Progenitor cell of endocrine pancreas (in vitro differentiated cells): Measurements from ENCODE around the gene SH3BGRL3. TPM values are rescaled to one million over a fixed set of nuclear protein-coding genes. Genes with fewer than 3 reads are reported as not detected.

ENCODE experiments used
- DNase-seq: peaks from one replicate; pipeline ENCODE4 v3.0.0; 2021; ENCODE audit warnings: low spot score; ENCODE audit not compliant: unreplicated experiment
- H3K27ac Mint-ChIP-seq: 2 replicates; pipeline ENCODE4 v1.8.0; 2021; ENCODE audit warnings: mild to moderate bottlenecking, moderate library complexity, mixed read lengths
- H3K27me3 Mint-ChIP-seq: 2 replicates; pipeline ENCODE4 v1.8.0; 2021; ENCODE audit warnings: mixed read lengths
- H3K36me3 Mint-ChIP-seq: 2 replicates; pipeline ENCODE4 v1.8.0; 2022; ENCODE audit warnings: mixed read lengths; ENCODE audit not compliant: insufficient read depth
- H3K4me1 Mint-ChIP-seq: 2 replicates; pipeline ENCODE4 v1.8.0; 2021; ENCODE audit warnings: low read depth, mixed read lengths
- H3K4me3 Mint-ChIP-seq: 2 replicates; pipeline ENCODE4 v1.8.0; 2021; ENCODE audit warnings: low read depth, mild to moderate bottlenecking, moderate library complexity, mixed read lengths
- H3K9me3 Mint-ChIP-seq: 2 replicates; pipeline ENCODE4 v1.8.0; 2021; ENCODE audit warnings: low read depth, mixed read lengths
- total RNA-seq: library from RNA; stranded (reverse); gene quantifications from 2 replicates; pipeline ENCODE4 v1.2.1, GENCODE V29; 2021
- TF ChIP-seq, protein P1 (sequence below): fragments of 200-600 bp; sonication (generic); IDR thresholded peaks from one replicate; pipeline ENCODE4 v1.5.0; 2021; ENCODE audit warnings: antibody characterized with exemption, mild to moderate bottlenecking; ENCODE audit not compliant: unreplicated experiment

SH3BGRL3 gene
- total RNA-seq, 1 donor from 2014 or later = 63.8 TPM

DNA sequence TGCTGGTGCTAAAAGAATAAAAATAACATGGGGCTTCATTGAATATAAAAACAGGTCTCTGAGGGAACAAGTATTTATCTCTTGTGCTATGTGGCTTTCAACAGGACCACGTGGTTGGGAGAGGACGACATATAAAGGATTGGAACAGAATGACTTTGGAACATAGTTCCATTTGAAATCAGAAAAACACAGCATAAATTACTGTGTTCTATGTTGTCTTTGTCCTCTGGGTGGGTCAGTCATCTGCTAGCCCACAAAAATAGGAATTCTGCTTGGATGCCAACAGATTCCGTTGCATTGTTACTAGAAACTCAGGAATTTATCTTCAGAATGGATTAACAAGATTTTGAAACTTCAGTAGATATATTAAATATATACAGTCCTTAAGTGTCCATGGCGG, 40.0 kb upstream of the SH3BGRL3 start:
- Mint-ChIP-seq H3K4me3 (no peak overlapping the region), H3K27ac (no peak overlapping the region), H3K4me1 (peaks cover 9% of the 10 kb centered on the region), H3K36me3 (peaks cover 9% of the 10 kb centered on the region), H3K9me3 (no peaks in the 10 kb centered on the region), H3K27me3 (no peaks in the 10 kb centered on the region)
- TF ChIP-seq, protein P1, sequence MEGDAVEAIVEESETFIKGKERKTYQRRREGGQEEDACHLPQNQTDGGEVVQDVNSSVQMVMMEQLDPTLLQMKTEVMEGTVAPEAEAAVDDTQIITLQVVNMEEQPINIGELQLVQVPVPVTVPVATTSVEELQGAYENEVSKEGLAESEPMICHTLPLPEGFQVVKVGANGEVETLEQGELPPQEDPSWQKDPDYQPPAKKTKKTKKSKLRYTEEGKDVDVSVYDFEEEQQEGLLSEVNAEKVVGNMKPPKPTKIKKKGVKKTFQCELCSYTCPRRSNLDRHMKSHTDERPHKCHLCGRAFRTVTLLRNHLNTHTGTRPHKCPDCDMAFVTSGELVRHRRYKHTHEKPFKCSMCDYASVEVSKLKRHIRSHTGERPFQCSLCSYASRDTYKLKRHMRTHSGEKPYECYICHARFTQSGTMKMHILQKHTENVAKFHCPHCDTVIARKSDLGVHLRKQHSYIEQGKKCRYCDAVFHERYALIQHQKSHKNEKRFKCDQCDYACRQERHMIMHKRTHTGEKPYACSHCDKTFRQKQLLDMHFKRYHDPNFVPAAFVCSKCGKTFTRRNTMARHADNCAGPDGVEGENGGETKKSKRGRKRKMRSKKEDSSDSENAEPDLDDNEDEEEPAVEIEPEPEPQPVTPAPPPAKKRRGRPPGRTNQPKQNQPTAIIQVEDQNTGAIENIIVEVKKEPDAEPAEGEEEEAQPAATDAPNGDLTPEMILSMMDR = no peak
- no peak for DNase-seq

DNA sequence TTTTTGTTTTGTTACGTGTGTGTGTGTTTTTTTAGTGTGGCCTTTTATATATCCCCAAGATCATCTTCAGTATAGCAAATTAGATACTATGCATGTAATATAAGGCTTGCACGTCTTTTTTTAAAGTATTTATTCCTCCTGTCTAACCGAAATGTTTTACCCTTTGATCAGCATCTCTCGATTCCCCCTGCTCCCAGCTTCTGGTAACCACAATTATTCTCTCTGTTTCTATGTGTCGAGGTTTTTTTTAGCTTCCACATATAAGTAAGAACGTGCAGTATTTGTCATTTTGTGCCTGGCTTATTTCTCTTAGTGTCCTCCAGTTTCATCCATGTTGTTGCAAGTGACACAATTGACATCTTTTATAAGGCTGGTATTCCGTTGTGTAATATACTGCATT, 27.2 kb upstream of the SH3BGRL3 start:
- TF ChIP-seq, protein P1 = no peak
- Mint-ChIP-seq H3K27me3 (no peaks in the 10 kb centered on the region), H3K9me3 (peaks cover 3% of the 10 kb centered on the region), H3K36me3 (peaks cover 11% of the 10 kb centered on the region), H3K4me1 (no peaks in the 10 kb centered on the region), H3K4me3 (no peak overlapping the region), H3K27ac (no peak overlapping the region)
- DNase-seq = no peak

DNA sequence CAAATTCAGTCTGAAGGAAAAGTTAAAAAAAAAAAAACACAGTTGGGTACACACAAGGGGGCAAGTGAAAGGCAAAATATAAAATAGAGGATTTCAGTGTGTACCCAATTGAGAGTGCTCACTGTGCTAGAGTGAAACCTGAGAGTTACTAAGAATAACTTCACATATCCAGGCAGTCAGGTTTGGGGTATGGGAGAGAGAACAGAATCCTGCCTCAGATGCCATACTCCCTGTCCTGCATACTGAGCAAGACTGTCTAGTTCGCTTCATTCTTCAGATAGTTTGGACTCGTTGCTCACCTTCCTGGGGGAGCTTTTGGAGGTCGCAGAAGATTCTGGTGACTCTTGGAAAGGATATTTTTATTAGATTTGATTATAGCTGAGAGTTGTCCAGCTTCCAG, 25.5 kb upstream of the SH3BGRL3 start:
- no peak overlapping the region for H3K4me3 Mint-ChIP-seq
- H3K27me3 Mint-ChIP-seq = no peaks in the 10 kb centered on the region
- H3K4me1 Mint-ChIP-seq = no peaks in the 10 kb centered on the region
- no peak overlapping the region for H3K27ac Mint-ChIP-seq
- no peak for DNase-seq
- peaks cover 2% of the 10 kb centered on the region for H3K9me3 Mint-ChIP-seq
- TF ChIP-seq, protein P1 = no peak
- peaks cover 8% of the 10 kb centered on the region for H3K36me3 Mint-ChIP-seq

DNA sequence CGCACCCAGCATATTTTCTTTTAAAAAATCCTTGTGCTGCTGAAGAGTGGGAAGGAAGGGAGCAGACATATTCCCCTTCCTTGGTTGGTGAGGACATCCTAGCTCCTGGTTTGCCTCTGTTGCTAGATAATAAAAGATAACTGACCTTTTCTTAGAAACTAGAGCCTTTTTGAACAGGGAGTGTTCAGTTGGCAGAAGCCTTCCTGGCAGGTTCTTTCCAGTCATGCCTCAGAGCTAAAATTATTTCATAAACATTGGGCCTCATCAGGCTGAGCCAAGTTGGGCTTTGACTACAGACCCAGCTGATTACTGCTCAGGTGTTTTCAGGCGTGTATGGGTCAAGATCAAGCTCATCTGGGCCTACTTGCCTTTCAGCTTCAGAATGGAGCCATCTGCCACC, 22.7 kb upstream of the SH3BGRL3 start:
- H3K4me3 Mint-ChIP-seq = no peak overlapping the region

DNA sequence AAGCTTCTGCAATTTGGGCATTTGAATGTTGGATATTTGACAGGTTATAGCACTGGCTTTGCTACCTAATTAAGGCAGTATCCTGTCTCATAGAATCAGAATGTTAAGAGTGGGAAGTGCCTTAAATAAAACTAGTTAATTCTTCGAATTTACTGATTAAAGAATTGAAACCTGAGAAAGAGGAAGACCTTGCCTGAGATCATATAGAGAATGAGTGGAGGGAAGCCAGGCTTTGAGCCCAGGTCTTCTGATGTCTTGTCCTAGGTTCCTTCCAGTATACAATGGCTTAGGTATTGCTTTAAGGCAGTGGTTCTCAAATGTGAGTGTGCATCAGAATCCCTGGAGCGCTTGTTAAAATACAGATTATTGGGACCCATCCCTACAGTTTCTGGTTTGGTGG, 20.9 kb upstream of the SH3BGRL3 start:
- Mint-ChIP-seq H3K4me3 (no peak overlapping the region), H3K4me1 (no peaks in the 10 kb centered on the region), H3K9me3 (no peaks in the 10 kb centered on the region), H3K36me3 (peaks cover 21% of the 10 kb centered on the region), H3K27me3 (no peaks in the 10 kb centered on the region), H3K27ac (no peak overlapping the region)
- DNase-seq = no peak
- TF ChIP-seq, protein P1 = no peak

More for the DNA sequence above, 22.7 kb upstream of the SH3BGRL3 start:
- Mint-ChIP-seq H3K27me3 (no peaks in the 10 kb centered on the region), H3K27ac (no peak overlapping the region), H3K4me1 (no peaks in the 10 kb centered on the region), H3K36me3 (peaks cover 11% of the 10 kb centered on the region), H3K9me3 (no peaks in the 10 kb centered on the region)
- TF ChIP-seq, protein P1 = no peak
- DNase-seq = no peak
